Glutamatergic neuron (in vitro differentiated cells): Measurements from ENCODE around the gene CYLD. TPM values are rescaled to one million over a fixed set of nuclear protein-coding genes. Genes with fewer than 3 reads are reported as not detected.

Source experiments
- DNase-seq: peaks from one replicate; pipeline ENCODE4 v3.0.0; 2022
- H3K27ac Mint-ChIP-seq: one replicate; pipeline ENCODE4 v1.8.0; 2020; ENCODE audit warnings: mild to moderate bottlenecking, mixed read lengths, inconsistent platforms; ENCODE audit not compliant: unreplicated experiment
- H3K27me3 Mint-ChIP-seq: one replicate; pipeline ENCODE4 v1.8.0; 2020; ENCODE audit warnings: mild to moderate bottlenecking, moderate library complexity, mixed read lengths, inconsistent platforms; ENCODE audit not compliant: unreplicated experiment
- H3K36me3 Mint-ChIP-seq: one replicate; pipeline ENCODE4 v1.8.0; 2020; ENCODE audit warnings: mild to moderate bottlenecking, mixed read lengths, inconsistent platforms; ENCODE audit not compliant: unreplicated experiment
- H3K4me1 Mint-ChIP-seq: one replicate; pipeline ENCODE4 v1.8.0; 2020; ENCODE audit warnings: mild to moderate bottlenecking, low read depth, mixed read lengths, inconsistent platforms; ENCODE audit not compliant: unreplicated experiment
- H3K4me3 Mint-ChIP-seq: one replicate; pipeline ENCODE4 v1.8.0; 2020; ENCODE audit warnings: mild to moderate bottlenecking, mixed read lengths, inconsistent platforms; ENCODE audit not compliant: unreplicated experiment
- H3K9me3 Mint-ChIP-seq: one replicate; pipeline ENCODE4 v1.8.0; 2020; ENCODE audit warnings: mild to moderate bottlenecking, moderate library complexity, mixed read lengths, inconsistent platforms; ENCODE audit not compliant: unreplicated experiment
- CTCF ChIP-seq: fragments of 200-600 bp; sonication (generic); IDR thresholded peaks from one replicate; pipeline ENCODE4 v1.5.0; 2021; ENCODE audit not compliant: partially characterized antibody, unreplicated experiment
- total RNA-seq: library from RNA; stranded (reverse); fragmentation: NEBNext Ultra II Directional; extraction: Animal tissue kit (Norgen Biotek cat#: 25700); gene quantifications from one replicate; pipeline ENCODE4 v1.2.1, GENCODE V29; 2021; ENCODE audit not compliant: unreplicated experiment

CYLD gene
- total RNA-seq, 1 donor from 2014 or later, result 39.5 TPM

GRCh38 chr16:50820225-50820624, 78.3 kb downstream of the CYLD start:
- no peak overlapping the region for H3K4me3 Mint-ChIP-seq
- H3K27me3 Mint-ChIP-seq, result no peaks in the 10 kb centered on the region
- no peaks in the 10 kb centered on the region for H3K36me3 Mint-ChIP-seq
- H3K4me1 Mint-ChIP-seq, result no peaks in the 10 kb centered on the region
- H3K9me3 Mint-ChIP-seq, result no peaks in the 10 kb centered on the region
- no peak for DNase-seq
- H3K27ac Mint-ChIP-seq, result no peak overlapping the region
- no peak for TF ChIP-seq CTCF

GRCh38 chr16:50821586-50821985, 79.7 kb downstream of the CYLD start:
- no peak for DNase-seq
- no peaks in the 10 kb centered on the region for H3K36me3 Mint-ChIP-seq
- no peak overlapping the region for H3K4me3 Mint-ChIP-seq
- H3K4me1 Mint-ChIP-seq, result no peaks in the 10 kb centered on the region
- TF ChIP-seq CTCF, result no peak
- H3K27me3 Mint-ChIP-seq, result no peaks in the 10 kb centered on the region
- H3K27ac Mint-ChIP-seq, result no peak overlapping the region
- no peaks in the 10 kb centered on the region for H3K9me3 Mint-ChIP-seq

- Mint-ChIP-seq H3K36me3 (no peaks in the 10 kb centered on the region), H3K27ac (no peak overlapping the region), H3K9me3 (no peaks in the 10 kb centered on the region), H3K4me1 (no peaks in the 10 kb centered on the region), H3K4me3 (no peak overlapping the region), H3K27me3 (no peaks in the 10 kb centered on the region)
- TF ChIP-seq CTCF, result no peak
- no peak for DNase-seq
These were observed 80.8 kb downstream of the CYLD start for GRCh38 chr16:50822671-50823070.

- H3K4me3 Mint-ChIP-seq, result no peak overlapping the region
- TF ChIP-seq CTCF, result no peak
- no peaks in the 10 kb centered on the region for H3K9me3 Mint-ChIP-seq
- H3K27me3 Mint-ChIP-seq, result no peaks in the 10 kb centered on the region
- no peak for DNase-seq
- H3K36me3 Mint-ChIP-seq, result no peaks in the 10 kb centered on the region
- no peaks in the 10 kb centered on the region for H3K4me1 Mint-ChIP-seq
- no peak overlapping the region for H3K27ac Mint-ChIP-seq
These were observed 85.0 kb downstream of the CYLD start for GRCh38 chr16:50826797-50827316.

- H3K4me3 Mint-ChIP-seq, result no peak overlapping the region
- H3K27ac Mint-ChIP-seq, result no peak overlapping the region
- no peaks in the 10 kb centered on the region for H3K27me3 Mint-ChIP-seq
- H3K36me3 Mint-ChIP-seq, result no peaks in the 10 kb centered on the region
- no peak for TF ChIP-seq CTCF
- H3K9me3 Mint-ChIP-seq, result no peaks in the 10 kb centered on the region
- no peaks in the 10 kb centered on the region for H3K4me1 Mint-ChIP-seq
- DNase-seq, result no peak
These were observed 86.3 kb downstream of the CYLD start for GRCh38 chr16:50828164-50828702.
